Measurements from ENCODE around the gene HYAL2. TPM values are rescaled to one million over a fixed set of nuclear protein-coding genes. Genes with fewer than 3 reads are reported as not detected.

The HYAL2 gene
- total RNA-seq, 1 donor from 2014 or later: 4.2 TPM

DNA sequence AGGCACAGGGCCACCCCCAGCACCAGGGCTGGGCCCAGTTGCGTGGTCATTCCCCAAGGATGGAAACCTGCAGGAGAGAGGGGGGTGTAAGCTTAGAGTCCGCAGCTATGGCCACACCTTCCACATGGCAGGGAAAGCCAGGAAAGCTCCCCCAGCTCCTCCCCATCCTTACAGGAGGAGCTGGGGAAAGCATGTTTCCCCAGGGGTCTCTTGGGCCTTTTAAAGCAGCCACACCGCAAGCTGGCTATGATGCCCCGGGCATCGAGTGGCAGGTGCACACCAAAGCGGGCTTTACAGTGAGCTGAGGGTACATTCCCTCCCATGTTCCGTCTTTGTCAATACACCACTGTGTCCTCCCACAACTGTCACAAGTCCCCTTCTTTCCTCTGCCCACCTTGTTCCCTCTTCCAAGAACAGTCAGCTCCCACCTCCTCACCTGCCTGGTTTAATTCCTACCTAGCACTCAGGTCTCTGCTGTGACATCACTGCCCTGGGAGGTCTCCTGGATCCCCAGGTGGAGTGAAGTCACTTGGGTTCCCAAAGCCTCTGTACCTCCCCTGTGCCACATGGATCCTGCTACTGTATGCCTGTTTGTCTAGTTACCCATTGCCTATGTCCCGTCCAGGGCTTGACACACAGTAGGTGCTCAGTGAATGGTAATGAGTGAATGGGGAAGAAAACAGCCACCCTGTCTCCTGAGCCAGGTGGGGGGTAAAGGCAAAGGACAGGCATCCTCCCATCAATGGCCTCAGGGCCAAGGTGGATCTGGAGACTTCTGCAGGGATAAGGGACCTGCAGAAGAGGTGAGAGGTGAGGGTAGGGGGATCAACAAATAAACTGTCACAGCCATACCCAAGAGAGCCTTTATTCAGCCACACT, 26.8 kb downstream of the HYAL2 start:
- TF ChIP-seq, protein P1, sequence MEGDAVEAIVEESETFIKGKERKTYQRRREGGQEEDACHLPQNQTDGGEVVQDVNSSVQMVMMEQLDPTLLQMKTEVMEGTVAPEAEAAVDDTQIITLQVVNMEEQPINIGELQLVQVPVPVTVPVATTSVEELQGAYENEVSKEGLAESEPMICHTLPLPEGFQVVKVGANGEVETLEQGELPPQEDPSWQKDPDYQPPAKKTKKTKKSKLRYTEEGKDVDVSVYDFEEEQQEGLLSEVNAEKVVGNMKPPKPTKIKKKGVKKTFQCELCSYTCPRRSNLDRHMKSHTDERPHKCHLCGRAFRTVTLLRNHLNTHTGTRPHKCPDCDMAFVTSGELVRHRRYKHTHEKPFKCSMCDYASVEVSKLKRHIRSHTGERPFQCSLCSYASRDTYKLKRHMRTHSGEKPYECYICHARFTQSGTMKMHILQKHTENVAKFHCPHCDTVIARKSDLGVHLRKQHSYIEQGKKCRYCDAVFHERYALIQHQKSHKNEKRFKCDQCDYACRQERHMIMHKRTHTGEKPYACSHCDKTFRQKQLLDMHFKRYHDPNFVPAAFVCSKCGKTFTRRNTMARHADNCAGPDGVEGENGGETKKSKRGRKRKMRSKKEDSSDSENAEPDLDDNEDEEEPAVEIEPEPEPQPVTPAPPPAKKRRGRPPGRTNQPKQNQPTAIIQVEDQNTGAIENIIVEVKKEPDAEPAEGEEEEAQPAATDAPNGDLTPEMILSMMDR (IDR thresholded peaks at IDR 0.05): no peak
- Mint-ChIP-seq H3K4me3 (no peak overlapping the region), H3K4me1 (peaks cover 46% of the 10 kb centered on the region), H3K36me3 (ENCODE audit: low read depth) (peaks cover 13% of the 10 kb centered on the region), H3K9me3 (no peaks in the 10 kb centered on the region), H3K27ac (no peak overlapping the region), H3K27me3 (no peaks in the 10 kb centered on the region)
- intact Hi-C loops (cut with micrococcal nuclease): loop anchor here (5.0 to 10.0 kb wide), 3 partner anchors 491 to 1271 kb away; partner anchors contain the start of genes APEH, IMPDH2, INKA1 and NDUFAF3
- ATAC-seq (ENCODE audit: low read depth) (no peak), DNase-seq (no peak)
- POLR2A ChIA-PET: interaction anchor here (0.5 kb wide), 1 partner anchor 1995 kb away, joined by 3 read pairs; the partner anchor contains the start of gene NME6
- CTCF ChIA-PET: no interaction called here

DNA sequence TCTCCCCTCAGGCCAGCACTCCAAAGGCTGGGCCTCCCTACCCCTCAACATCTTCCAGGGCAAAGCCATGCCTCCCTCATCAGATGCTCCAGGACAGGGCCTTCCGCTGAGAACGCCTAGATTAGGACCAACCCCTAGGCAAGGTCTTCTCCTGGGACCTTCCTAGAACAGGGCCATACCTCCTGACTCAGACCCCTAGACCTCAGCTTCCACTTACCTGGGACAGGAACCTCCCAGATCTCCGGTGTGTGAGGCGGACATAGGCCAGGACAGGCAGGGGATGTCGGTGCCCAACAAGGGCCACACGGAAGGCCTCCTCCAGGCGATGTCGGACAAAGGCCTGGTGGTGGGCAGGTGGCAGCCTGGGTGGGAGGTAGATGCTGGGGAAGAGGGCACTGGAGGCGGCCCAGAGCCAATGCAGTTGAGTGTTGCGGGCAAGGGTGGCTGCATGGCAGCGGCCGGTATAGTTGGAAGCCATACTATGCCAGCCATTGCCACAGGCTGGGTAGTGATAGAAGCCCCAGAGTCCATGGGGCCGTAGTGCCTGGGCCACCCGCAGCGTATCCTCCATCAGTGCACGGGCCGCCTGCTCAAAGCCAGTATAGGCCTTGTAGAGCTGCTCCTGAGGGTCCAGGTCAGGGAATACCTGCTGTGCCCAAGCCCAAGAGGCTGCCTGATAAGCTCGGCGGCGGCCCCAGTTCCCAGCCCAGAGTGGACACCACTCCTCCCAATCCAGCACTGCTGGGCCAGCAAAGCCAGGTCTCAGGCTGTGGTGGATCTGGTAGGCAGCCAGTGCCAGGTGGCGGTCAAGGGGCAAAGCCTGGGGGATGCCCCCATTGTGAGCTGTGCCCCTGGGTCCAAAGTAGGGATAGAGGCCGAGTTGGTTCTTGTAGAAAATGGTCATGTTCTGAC, 27.8 kb downstream of the HYAL2 start:
- H3K36me3 Mint-ChIP-seq (ENCODE audit: low read depth): peaks cover 21% of the 10 kb centered on the region
- peaks cover 38% of the 10 kb centered on the region for H3K4me1 Mint-ChIP-seq
- H3K27ac Mint-ChIP-seq: no peak overlapping the region
- H3K9me3 Mint-ChIP-seq: no peaks in the 10 kb centered on the region
- POLR2A ChIA-PET: interaction anchor here (0.5 to 1.6 kb wide), 2 partner anchors 43 to 1994 kb away, joined by 3 to 5 read pairs; partner anchors contain the start of gene NME6
- no peaks in the 10 kb centered on the region for H3K27me3 Mint-ChIP-seq
- intact Hi-C loops (cut with micrococcal nuclease): loop anchor here (5.0 to 10.0 kb wide), 3 partner anchors 490 to 1270 kb away; partner anchors contain the start of genes APEH, IMPDH2, INKA1 and NDUFAF3
- H3K4me3 Mint-ChIP-seq: no peak overlapping the region
- DNase-seq (no peak), ATAC-seq (ENCODE audit: low read depth) (no peak)
- CTCF ChIA-PET: no interaction called here
- TF ChIP-seq, protein P1 (IDR thresholded peaks at IDR 0.05): no peak

DNA sequence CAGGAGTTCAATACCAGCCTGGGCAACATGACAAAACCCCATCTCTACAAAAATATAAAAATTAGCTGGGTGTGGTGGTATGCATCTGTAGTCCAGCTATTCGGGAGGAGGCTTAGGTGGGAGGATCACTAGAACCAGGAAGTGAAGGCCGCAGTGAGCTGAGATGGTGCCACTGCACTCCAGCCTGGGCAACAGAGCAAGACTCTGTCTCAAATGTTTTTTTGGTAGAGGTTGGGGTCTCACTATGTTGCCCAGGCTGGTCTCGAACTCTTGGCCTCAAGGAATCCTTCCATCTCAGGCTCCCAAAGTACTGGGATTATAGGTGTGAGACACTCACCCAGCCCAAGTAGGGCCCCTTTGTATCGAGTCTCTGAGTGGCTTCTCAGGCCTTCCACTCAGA, 28.5 kb downstream of the HYAL2 start:
- Mint-ChIP-seq H3K4me1 (peaks cover 32% of the 10 kb centered on the region), H3K36me3 (ENCODE audit: low read depth) (peaks cover 26% of the 10 kb centered on the region), H3K27me3 (no peaks in the 10 kb centered on the region), H3K4me3 (no peak overlapping the region), H3K9me3 (no peaks in the 10 kb centered on the region), H3K27ac (no peak overlapping the region)
- intact Hi-C loops (cut with micrococcal nuclease): loop anchor here (10.0 kb wide), 2 partner anchors 489 to 1269 kb away; partner anchors contain the start of genes IMPDH2, INKA1 and NDUFAF3
- CTCF ChIA-PET: no interaction called here
- POLR2A ChIA-PET: interaction anchor here (1.6 kb wide), 1 partner anchor 44 kb away, joined by 5 read pairs; no protein-coding TSS in a partner anchor
- DNase-seq (no peak), ATAC-seq (ENCODE audit: low read depth) (no peak)
- TF ChIP-seq, protein P1 (IDR thresholded peaks at IDR 0.05): no peak

- DNase-seq (no peak), ATAC-seq (ENCODE audit: low read depth) (no peak)
- CTCF ChIA-PET: interaction anchor here (0.6 to 1.5 kb wide), 2 partner anchors 99 to 624 kb away, joined by 4 to 5 read pairs; no protein-coding TSS in a partner anchor
- intact Hi-C loops (cut with micrococcal nuclease): loop anchor here (2.0 to 10.0 kb wide), 3 partner anchors 488 to 1268 kb away; partner anchors contain the start of genes AMIGO3, IMPDH2, INKA1 and NDUFAF3
- TF ChIP-seq, protein P1 (IDR thresholded peaks at IDR 0.05): no peak
- H3K4me3 Mint-ChIP-seq: peak overlapping the region; percentile 86
- H3K36me3 Mint-ChIP-seq (ENCODE audit: low read depth): peaks cover 31% of the 10 kb centered on the region
- no peaks in the 10 kb centered on the region for H3K9me3 Mint-ChIP-seq
- POLR2A ChIA-PET: interaction anchor here (0.9 to 2.0 kb wide), 5 partner anchors 28 to 204 kb away, joined by 3 to 25 read pairs (median 5); partner anchors contain the start of gene RBM5
- H3K27ac Mint-ChIP-seq: peak overlapping the region; percentile 95
- no peaks in the 10 kb centered on the region for H3K27me3 Mint-ChIP-seq
- H3K4me1 Mint-ChIP-seq: peaks cover 25% of the 10 kb centered on the region
These were observed 29.3 kb downstream of the HYAL2 start for GRCh38 chr3:50293079-50293801.
